Left lung (tissue), 10 donors: ENCODE measurements around the gene MTR. TPM values are rescaled to one million over a fixed set of nuclear protein-coding genes. Genes with fewer than 3 reads are reported as not detected.
A peak's percentile ranks its signal among the peaks of the same experiment; 100 is the strongest.

Source experiments
- ATAC-seq: fragments of 200-7000 bp; cut with Tn5 transposase; one replicate; pipeline ENCODE4 v1.9.1; 2020; ENCODE audit warnings: moderate library complexity
- DNase-seq, 4 donors: peaks; one replicate each; pipeline ENCODE4 v3.0.0-alpha.2; 2013 to 2020
- H3K27ac ChIP-seq, 2 donors: fragments of 200-600 bp; sonication (generic) in 1 of 2; one replicate each; pipeline versions ENCODE4 v1.5.0 to v1.8.0; 2020 to 2021
- H3K27me3 ChIP-seq, 2 donors: fragments of 200-600 bp; sonication (generic) in 1 of 2; one replicate each; pipeline versions ENCODE4 v1.5.0 to v1.8.0; 2020 to 2021
- H3K36me3 ChIP-seq, 2 donors: fragments of 200-600 bp; sonication (generic) in 1 of 2; one replicate each; pipeline versions ENCODE4 v1.5.0 to v1.8.0; 2020 to 2021
- H3K4me1 ChIP-seq, 2 donors: fragments of 200-600 bp; one replicate each; pipeline ENCODE4 v1.8.0; 2021
- H3K4me3 ChIP-seq, 2 donors: fragments of 200-600 bp; sonication (generic) in 1 of 2; one replicate each; pipeline versions ENCODE4 v1.5.0 to v1.8.0; 2020 to 2021; ENCODE audit warnings: mild to moderate bottlenecking in 1 of 2
- H3K9me3 ChIP-seq, 2 donors: fragments of 200-600 bp; sonication (generic) in 1 of 2; one replicate each; pipeline versions ENCODE4 v1.5.0 to v1.8.0; 2020 to 2021
- intact Hi-C, 2 donors: fragments of 100-400 bp; cut with DNase I; formaldehyde crosslinking; loops; one replicate each; pipeline versions ENCODE4 v1.11.2 to v1.14.2; 2022
- polyA plus RNA-seq, 6 donors: library from polyadenylated mRNA; unstranded; fragments of 120-200 nt; gene quantifications; one replicate each; pipeline ENCODE4 v1.2.1, GENCODE V29; 2013; ENCODE audit not compliant: insufficient read length in 6 of 6
- total RNA-seq, 2 donors: library from RNA; stranded (reverse); fragmentation: NEBNext Ultra II Directional; extraction: Animal tissue kit (Norgen Biotek cat#: 25700); gene quantifications; one replicate each; pipeline ENCODE4 v1.2.1, GENCODE V29; 2021
- TF ChIP-seq, protein P1 (sequence below), 2 donors: fragments of 200-600 bp; sonication (generic) in 1 of 2; IDR thresholded peaks; one replicate each; pipeline versions ENCODE4 v1.5.0 to v1.8.0; 2021; ENCODE audit warnings: antibody characterized with exemption in 2 of 2
- donor health status: DM: no; HTN: yes; CAD: no.
- donor health status: DM: no; HTN: no; CAD: no.

MTR gene
- total and polyA plus RNA-seq, 8 donors = 35.9 to 52.2 (median 42.3) TPM

DNA sequence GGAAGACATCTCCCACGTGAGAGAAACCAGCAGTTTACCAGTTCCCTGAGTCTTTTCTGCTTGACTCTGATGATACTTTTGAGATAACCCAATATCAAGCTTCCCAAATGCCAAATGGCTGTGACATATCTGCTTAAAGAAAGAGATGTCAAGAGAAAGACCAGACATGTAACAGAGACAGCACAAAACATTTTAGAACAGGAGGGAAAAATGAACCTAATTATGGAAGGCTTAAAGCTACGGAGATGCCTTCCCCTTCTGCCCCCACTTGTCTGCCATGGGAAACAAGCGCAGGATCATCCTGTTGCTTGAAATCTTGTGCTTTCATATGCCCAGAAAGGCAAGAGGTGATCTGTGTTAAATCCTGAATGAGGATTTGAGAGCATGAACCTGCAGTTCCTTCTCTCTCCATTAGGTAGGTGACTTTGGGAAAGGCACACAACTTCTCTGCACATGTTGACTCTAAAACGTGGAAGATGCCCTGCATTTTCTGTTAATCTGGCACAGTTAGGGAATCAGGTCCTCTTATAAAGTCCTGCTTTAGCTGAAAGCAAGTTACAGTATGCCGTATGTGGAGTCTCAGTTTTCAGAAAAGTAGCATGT is 46.7 kb upstream of the MTR start:
- Histone ChIP-seq H3K4me1 (no peaks in the 10 kb centered on the region), H3K27ac (no peak overlapping the region), H3K4me3 (no peak overlapping the region), H3K36me3 (no peaks in the 10 kb centered on the region), H3K27me3 (peaks cover 0 to 8% of the 10 kb centered on the region in 2 donors), H3K9me3 (no peaks in the 10 kb centered on the region)
- ATAC-seq = no peak
- intact Hi-C loops = no loop called here
- TF ChIP-seq, protein P1, sequence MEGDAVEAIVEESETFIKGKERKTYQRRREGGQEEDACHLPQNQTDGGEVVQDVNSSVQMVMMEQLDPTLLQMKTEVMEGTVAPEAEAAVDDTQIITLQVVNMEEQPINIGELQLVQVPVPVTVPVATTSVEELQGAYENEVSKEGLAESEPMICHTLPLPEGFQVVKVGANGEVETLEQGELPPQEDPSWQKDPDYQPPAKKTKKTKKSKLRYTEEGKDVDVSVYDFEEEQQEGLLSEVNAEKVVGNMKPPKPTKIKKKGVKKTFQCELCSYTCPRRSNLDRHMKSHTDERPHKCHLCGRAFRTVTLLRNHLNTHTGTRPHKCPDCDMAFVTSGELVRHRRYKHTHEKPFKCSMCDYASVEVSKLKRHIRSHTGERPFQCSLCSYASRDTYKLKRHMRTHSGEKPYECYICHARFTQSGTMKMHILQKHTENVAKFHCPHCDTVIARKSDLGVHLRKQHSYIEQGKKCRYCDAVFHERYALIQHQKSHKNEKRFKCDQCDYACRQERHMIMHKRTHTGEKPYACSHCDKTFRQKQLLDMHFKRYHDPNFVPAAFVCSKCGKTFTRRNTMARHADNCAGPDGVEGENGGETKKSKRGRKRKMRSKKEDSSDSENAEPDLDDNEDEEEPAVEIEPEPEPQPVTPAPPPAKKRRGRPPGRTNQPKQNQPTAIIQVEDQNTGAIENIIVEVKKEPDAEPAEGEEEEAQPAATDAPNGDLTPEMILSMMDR (IDR thresholded peaks at IDR 0.05) = no peak
- DNase-seq = no peak

DNA sequence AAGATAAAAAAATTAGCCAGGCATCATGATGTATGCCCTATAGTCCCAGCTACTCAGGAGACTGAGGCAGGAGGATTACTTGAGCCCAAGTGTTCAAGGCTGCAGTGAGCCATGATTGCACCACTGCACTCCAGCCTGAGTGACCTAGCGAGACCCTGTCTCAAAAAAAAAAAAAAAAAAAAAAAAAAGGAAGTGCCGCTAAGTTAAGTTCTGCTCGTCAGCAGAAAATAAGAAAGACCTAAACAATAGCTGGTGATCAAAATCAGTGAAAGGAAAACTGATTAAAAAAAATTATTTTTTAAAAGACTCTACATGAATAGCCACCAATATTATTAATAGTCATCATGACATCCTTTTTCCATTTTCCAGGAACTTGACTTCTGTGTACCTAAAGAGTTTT is 44.2 kb upstream of the MTR start:
- Histone ChIP-seq H3K4me1 (no peaks in the 10 kb centered on the region), H3K27me3 (peaks cover 0 to 8% of the 10 kb centered on the region in 2 donors), H3K27ac (no peak overlapping the region), H3K4me3 (no peak overlapping the region), H3K9me3 (no peaks in the 10 kb centered on the region), H3K36me3 (no peaks in the 10 kb centered on the region)
- DNase-seq (no peak), ATAC-seq (no peak)
- TF ChIP-seq, protein P1 (IDR thresholded peaks at IDR 0.05) = no peak
- intact Hi-C loops = no loop called here

DNA sequence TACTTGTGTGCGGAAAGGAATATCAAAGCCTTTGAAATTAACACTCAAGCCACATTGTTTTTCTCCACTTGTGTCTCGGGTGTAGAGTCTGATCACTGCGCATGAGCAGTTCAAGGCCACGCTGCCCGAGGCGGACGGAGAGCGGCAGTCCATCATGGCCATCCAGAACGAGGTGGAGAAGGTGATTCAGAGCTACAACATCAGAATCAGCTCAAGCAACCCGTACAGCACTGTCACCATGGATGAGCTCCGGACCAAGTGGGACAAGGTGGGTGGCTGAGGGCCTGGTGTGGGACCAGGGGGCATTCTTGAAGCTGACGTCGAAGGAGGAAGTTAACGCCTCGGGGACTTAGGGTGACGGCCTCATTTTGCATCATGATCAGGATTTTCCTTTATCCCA is 43.7 kb upstream of the MTR start:
- intact Hi-C loops = no loop called here
- TF ChIP-seq, protein P1 (IDR thresholded peaks at IDR 0.05) = no peak
- DNase-seq = no peak
- no peaks in the 10 kb centered on the region for H3K9me3 ChIP-seq
- no peak for ATAC-seq
- no peaks in the 10 kb centered on the region for H3K4me1 ChIP-seq
- no peak overlapping the region for H3K27ac ChIP-seq
- H3K36me3 ChIP-seq = no peaks in the 10 kb centered on the region
- H3K4me3 ChIP-seq = no peak overlapping the region
- peaks cover 0 to 8% of the 10 kb centered on the region in 2 donors for H3K27me3 ChIP-seq

DNA sequence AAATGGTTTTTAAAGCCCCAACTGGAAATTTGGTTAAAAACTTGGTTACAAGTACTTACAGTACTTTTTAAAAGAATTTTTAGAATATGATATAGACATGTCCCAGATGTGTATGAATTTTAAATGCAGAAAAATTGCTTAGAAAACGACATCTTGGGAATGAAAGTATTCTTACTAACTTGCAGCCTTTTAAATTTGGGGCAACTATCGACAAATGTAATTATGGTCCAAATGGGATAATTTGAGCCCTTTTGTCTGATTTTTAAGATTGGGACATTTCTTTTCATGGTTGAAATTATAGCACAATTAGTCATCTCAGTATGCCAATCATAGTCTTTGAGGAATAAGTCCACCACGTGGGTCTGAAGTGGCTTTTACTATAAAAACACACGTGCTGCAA is 43.2 kb upstream of the MTR start:
- ATAC-seq (no peak), DNase-seq (no peak)
- no peak overlapping the region for H3K4me3 ChIP-seq
- intact Hi-C loops = no loop called here
- no peaks in the 10 kb centered on the region for H3K9me3 ChIP-seq
- H3K27ac ChIP-seq = no peak overlapping the region
- no peaks in the 10 kb centered on the region for H3K4me1 ChIP-seq
- no peaks in the 10 kb centered on the region for H3K36me3 ChIP-seq
- H3K27me3 ChIP-seq = peaks cover 0 to 8% of the 10 kb centered on the region in 2 donors
- TF ChIP-seq, protein P1 (IDR thresholded peaks at IDR 0.05) = no peak

DNA sequence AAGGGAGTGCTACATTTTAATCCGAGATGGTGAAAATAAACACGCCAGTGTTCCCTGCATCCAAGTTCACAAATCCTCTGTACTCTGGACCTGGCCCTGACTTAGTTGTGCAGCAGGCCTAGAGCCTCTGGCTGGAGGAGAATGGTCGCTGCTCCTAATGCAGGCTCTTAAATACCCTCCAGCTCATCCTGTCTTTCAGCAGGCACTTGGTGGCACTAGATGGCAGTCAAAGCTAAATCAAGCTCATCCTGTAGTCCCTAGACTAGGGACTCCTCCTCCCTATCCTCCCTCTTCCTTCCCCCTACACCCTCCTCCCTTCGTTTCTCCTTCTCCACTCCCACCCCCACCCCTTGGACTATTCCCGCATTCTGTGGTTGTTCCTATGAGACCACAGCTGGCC is 41.6 kb upstream of the MTR start:
- intact Hi-C loops = no loop called here
- peaks cover 0 to 8% of the 10 kb centered on the region in 2 donors for H3K27me3 ChIP-seq
- no peak for ATAC-seq
- DNase-seq = peak in 1 of 4 donors; percentile 11
- no peak overlapping the region for H3K27ac ChIP-seq
- TF ChIP-seq, protein P1 (IDR thresholded peaks at IDR 0.05) = no peak
- H3K4me3 ChIP-seq = no peak overlapping the region
- H3K9me3 ChIP-seq = no peaks in the 10 kb centered on the region
- H3K4me1 ChIP-seq = no peaks in the 10 kb centered on the region
- no peaks in the 10 kb centered on the region for H3K36me3 ChIP-seq
